AML-193 (cell line): ENCODE data around the gene LHCGR.
"Not testable (repeated sequence)": the region's sequence is repeated elsewhere in the genome, so short reads cannot be mapped to it uniquely, and the experiment has no call there.

Experiments
- DNase-seq, 2 experiments: peaks; one replicate each; lab custom pipeline; 2025; lab: John Stamatoyannopoulos, UW

LHCGR gene

DNA sequence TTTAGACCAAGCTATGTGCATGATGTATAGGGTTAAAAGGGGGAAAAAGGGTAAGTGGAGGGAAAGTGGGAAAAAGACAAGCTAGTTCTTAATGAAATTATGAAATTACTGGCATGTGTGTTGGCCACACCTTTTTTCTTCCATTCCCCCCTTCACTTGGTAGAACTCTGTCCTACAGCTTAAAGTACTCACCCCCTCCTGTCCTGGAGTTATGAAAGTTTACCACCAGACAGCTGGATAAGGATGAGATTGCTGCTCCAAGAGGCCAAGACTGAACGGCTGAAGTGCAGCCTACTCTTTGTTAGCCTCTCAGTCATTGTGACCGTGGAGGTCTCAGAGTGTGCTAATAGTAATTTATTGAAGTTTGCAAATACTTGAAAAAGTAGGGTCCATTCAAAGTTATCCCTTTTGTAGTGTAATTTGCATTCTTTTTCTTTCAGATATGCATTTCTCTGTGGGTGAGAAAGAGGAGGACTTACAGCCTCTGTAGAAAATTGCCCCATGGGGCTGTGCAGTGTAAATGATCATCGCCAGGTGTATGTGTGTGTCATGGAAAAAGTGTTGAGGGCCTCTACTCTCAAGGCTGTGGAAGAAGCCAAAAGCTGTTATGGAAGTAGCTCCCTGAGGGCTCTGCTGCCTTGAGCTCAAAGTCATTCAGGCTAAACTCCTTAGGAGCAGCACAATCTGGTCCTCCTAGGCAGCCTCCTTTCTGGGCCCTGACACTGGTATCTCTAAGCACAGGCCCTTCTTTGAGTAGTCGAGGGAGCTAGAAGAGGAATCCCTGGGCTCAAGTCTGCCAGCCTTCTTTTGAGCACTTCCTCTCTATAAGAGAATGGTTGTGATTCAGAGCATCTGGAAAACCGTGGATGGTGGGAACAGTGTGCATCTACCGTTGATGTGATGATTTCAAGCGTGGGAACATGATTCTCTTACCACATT is 46.2 kb downstream of the LHCGR start:
- no peak for DNase-seq

- DNase-seq = no peak
Measured at GRCh38 chr2:48707466-48707865, 48.1 kb downstream of the LHCGR start.

DNA sequence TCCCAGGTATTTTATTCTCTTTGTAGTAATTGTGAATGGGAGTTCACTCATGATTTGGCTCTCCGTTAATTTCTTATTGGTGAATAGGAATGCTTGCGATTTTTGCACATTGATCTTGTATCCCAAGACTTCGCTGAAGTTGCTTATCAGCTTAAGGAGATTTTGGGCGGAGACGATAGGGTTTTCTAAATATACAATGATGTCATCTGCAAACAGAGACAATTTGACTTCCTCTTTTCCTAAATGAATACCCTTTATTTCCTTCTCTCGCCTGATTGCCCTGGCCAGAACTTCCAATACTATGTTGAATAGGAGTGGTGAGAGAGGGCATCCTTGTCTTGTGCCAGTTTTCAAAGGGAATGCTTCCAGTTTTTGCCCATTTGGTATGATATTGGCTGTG is 51.9 kb downstream of the LHCGR start:
- DNase-seq = not testable (repeated sequence)

DNA sequence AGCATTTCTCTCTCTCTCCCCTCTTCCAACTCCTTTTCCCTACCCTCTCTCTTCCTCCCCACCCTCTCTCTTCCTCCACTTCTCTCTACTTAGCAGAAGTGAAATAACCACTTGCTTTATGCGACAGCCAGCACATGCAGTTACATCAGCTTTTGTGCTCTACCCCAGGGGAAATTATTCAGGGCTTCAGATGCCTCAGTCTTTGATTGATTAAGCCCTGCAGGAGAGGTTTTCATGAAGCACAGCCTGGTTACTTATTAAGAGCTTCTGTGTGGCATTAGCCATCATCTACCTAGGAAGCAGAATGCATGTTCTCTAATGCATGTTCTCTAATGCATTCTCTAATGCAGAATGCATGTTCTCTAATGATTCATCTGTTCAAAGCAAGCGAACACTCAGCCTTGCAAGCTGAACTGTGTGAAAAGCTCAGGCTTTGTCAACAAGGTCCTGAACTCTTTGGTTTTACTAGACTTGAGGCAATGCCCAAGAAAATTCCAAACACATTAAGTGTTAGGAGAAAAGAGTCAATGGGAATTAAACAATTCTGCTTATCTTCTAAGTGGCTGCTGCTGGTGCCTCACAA is 56.1 kb downstream of the LHCGR start:
- no peak for DNase-seq

DNA sequence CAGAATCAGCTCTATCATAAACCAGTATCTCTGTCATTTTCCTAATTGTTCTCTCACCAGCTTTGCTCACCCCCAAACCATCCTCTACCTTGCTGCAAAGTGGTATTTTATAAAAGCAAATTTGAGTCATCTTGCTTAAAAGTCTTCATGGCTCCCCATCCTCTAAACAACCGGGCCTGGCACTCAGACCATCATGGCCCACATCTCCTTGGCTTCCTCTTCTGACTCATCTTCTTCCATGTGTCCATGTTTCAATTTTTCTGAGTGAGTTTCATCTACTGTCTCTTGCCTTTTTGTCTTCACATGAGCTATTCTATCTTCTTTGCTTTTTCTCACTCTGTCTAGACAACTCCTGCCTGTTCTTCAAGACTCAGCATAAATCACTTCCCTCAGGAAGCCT is 58.6 kb downstream of the LHCGR start:
- DNase-seq = no peak

- DNase-seq = no peak
Measured at GRCh38 chr2:48695991-48696390, 59.5 kb downstream of the LHCGR start.

GRCh38 chr2:48694149-48694548 is 61.4 kb downstream of the LHCGR start:
- DNase-seq = no peak

GRCh38 chr2:48693645-48694044 is 61.9 kb downstream of the LHCGR start:
- DNase-seq = no peak

- no peak for DNase-seq
Measured at GRCh38 chr2:48693066-48693465, 62.5 kb downstream of the LHCGR start.

DNA sequence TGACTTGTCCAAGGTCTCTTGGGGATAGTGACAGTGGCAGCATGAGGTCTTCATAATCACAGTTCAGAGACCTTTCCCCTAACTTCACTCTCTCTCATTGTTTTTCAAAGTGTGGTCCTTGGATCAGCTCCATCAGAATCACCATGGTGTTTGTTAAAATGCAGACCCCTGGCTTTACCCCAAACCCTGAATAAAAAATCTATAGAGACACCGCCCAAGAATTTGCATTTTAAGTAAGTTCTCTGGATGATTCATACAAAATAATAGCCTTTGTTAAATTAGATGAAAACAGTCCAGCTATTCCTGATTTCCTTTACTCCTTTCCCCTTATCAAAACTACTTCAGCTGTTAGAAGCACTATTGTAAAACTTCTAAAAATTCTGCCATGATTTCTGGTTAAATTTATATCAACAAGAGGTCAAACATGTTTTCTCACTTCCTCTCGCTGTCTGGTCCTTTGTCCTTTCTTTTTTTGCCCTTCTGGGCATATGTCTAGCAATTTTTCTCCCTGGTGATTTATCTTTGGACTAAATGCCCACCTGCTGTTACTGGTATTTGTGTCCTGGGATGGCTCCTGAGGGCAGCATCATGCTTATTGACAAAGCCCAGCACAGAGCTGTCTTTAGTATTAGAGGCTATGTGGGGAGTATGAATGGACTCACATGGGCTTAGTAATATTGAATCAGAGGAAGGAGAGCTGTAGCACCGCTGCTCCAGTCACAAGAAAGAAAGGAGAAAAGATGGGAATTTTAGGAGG is 63.4 kb downstream of the LHCGR start:
- DNase-seq = no peak

GRCh38 chr2:48685126-48685525 is 70.4 kb downstream of the LHCGR start:
- no peak for DNase-seq

DNA sequence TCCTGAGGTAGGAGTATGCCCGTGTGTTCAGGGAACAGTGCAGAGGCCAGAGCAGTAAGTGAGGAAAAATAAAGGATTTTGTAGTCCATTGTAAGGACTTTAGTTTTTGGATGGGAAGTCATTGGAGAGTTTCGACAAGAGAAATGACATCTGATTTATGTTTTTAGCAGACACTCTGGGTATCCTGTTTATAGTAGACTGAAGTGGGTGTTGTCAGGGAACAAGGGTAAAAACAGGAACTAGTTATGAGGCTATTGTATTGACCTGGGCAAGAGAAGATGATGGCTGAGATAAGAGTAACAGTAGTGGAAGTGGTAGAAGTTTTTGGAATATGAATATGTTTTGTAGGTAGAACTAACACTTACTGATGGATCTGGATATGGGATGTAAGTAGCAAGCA is 78.1 kb downstream of the LHCGR start:
- no peak for DNase-seq

- DNase-seq = no peak
Measured at GRCh38 chr2:48674933-48675332, 80.6 kb downstream of the LHCGR start.

GRCh38 chr2:48673581-48673980 is 81.9 kb downstream of the LHCGR start:
- DNase-seq = no peak

DNA sequence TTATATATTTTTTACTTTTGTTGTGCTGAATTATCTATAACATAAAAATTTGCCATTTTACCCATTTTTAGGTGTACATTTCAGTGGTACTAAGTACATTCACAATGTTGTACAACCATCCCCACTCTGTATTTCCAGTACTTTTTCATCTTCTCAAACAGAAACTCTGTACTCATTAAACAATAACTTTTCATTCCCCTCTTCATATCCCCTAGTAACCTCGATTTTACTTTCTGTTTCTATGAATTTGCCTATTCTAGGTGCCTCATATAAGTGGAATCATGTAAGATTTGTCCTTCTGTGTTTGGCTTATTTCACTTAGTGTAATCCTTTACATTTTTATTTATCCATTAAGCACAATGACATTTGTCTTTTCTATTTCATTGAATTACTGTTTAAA is 86.5 kb downstream of the LHCGR start:
- no peak for DNase-seq

DNA sequence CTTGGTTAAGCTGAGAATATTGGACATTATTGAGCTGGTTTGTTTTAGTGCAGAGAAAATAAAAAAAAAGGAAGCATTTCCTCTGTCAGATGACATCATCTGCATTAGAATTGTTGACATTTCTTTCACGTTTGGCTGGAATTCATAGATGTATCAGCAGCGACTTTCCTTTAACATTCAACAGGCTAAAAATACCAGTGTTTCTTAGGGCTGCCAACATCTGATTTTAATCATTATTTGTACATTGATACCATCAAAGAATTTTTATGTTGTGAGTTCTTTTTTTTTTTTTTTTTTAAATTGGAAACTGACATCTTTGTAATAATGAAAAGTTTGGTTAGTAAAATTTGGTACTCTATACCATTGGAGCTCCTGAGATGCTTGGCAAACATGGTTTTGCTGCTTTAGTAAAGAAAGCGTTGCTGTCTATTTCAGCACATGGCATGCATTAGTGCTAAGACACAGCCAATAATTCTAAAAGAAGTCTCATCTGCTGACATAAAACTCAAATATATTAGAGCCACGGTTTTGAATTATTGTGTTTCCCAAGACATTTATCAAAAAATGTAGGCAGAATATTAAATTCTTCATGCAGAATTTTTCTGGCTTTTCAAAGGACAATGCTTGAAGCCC is 104.2 kb downstream of the LHCGR start:
- no peak for DNase-seq

DNA sequence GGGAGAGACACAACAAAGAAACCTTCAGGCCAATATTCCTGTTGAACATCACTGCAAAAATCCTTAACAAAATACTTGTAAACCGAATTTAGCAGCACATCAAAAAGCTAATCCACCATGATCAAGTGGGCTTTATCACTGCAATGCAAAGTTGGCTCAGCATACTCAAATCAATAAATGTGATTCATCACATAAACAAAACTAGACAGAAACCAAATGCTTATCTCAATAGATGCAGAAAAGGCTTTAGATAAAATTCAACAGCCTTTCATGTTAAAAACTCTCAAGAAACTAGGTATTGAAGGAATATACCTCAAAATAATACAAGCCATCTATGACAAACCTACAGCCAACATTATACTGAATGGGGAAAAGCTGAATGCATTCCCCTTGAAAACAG is 117.3 kb downstream of the LHCGR start:
- DNase-seq = no peak
